ENCODE data around the gene MYOG. TPM values are rescaled to one million over a fixed set of nuclear protein-coding genes. Genes with fewer than 3 reads are reported as not detected.

MYOG gene
- total RNA-seq, 2 experiments from 2014 or later: not detected

DNA sequence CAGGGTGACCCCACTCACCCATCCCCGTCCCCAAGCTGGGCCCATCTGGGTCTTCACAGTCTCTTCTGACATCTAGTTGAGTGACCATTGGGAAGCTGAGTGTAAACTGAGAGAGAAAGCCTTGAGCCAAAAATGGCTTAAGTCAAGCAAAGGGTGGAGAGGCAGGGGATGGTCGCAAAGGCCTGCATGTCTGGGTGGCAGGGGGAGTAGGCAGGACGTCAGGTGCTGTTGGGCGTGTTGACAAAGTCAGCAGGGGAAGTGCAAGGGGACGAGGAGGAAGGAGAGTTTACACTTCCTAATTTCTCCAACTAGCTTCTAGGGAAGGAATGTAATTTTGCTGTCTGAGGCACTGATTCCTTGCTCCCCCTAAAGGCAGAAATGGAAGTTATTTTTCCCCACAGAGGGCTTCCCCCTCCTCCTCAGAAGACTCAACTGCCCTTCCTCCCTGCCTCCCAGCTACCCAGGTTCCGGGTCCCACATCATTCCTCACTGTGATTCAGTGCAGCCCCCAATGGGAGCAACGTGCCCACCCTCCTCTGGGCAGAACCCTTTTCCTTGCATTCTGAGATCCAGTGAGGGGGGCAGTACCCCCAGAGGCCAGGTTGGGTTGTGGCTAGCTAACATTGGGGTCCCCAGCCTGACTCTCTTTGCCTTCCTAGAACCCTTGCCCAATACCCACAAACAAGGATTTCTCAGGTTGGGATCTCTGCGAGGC, 40.5 kb upstream of the MYOG start:
- no peaks in the 10 kb centered on the region for H3K36me3 Mint-ChIP-seq (ENCODE audit: low read depth)

DNA sequence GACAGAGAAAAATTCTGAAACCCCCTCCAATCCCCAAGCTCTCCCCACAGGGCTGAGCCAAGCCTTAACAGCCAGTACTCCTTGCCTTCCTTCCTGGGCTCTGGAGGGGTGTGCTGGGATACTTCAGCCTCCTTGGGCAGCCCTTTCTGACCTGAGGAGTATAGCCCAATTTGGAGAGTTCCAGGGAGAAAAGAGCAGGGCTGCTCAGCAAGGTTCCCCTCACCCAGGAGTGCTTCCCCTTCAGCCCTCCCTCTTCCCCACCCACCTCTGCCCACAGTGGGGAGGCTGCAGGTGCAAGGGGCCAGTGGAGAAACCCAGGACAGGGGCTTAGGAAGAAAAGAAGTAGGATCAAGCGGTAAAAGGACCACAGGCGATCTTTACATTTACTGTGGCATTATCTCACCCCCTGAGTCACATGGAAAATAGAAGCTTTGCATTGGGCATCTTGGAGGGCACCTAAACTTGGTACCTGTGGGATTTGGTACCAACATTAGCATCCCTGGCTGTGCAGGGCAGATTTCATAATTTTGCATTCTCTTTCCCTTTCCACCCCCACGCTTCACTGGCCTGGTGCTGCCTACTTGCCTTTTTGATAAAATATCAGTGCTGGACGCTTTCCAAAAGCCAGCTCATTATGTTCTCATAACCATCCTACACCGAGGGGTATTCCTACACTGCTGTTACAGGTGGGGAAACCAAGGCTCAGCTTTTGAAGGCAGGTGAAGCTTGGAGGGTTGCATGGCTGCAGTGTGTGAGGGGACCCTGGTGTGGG, 38.9 kb upstream of the MYOG start:
- H3K27me3 Mint-ChIP-seq: peaks cover 62% of the 10 kb centered on the region
- H3K4me3 Mint-ChIP-seq: no peak overlapping the region
- DNase-seq: no peak
- no peak overlapping the region for H3K27ac Mint-ChIP-seq
- H3K36me3 Mint-ChIP-seq (ENCODE audit: low read depth): no peaks in the 10 kb centered on the region
- no peaks in the 10 kb centered on the region for H3K9me3 Mint-ChIP-seq (ENCODE audit: low read depth)
- intact Hi-C loops (cut with DNase I, micrococcal nuclease): no loop called here
- CTCF ChIA-PET: interaction anchor here (0.6 to 1.4 kb wide), 2 partner anchors 24 to 44 kb away, joined by 3 to 4 read pairs; no protein-coding TSS in a partner anchor
- POLR2A ChIA-PET: no interaction called here
- H3K4me1 Mint-ChIP-seq: peaks cover 9% of the 10 kb centered on the region
- ATAC-seq: no peak

More for the DNA sequence above, 40.5 kb upstream of the MYOG start:
- CTCF ChIA-PET: interaction anchor here (0.7 to 2.2 kb wide), 6 partner anchors 9 to 469 kb away, joined by 3 to 5 read pairs (median 3); no protein-coding TSS in a partner anchor
- H3K27ac Mint-ChIP-seq: no peak overlapping the region
- ATAC-seq (no peak), DNase-seq (no peak)
- POLR2A ChIA-PET: no interaction called here
- H3K27me3 Mint-ChIP-seq: peaks cover 52% of the 10 kb centered on the region
- H3K9me3 Mint-ChIP-seq (ENCODE audit: low read depth): no peaks in the 10 kb centered on the region
- intact Hi-C loops (cut with DNase I, micrococcal nuclease): no loop called here
- H3K4me1 Mint-ChIP-seq: peaks cover 9% of the 10 kb centered on the region
- no peak overlapping the region for H3K4me3 Mint-ChIP-seq

DNA sequence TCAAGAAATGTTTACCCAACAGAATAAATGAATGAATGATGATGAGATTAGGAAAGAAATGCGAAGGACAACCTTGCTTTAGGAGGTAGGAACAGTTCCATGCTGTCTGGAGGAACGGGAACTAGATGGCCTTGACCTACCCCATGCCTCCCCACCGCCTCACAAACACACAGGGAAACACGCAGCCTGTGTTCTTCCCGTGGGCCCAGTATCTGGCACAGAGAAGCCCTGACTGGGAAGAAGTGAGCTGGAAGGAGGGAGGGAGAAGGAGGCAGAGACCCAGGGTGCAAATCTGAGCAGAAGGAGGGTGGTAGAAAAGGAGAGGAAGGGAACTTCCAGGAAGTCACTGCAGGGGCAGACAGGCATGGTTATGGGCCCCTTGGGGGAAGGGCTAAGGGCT, 38.2 kb upstream of the MYOG start:
- ATAC-seq: no peak

DNA sequence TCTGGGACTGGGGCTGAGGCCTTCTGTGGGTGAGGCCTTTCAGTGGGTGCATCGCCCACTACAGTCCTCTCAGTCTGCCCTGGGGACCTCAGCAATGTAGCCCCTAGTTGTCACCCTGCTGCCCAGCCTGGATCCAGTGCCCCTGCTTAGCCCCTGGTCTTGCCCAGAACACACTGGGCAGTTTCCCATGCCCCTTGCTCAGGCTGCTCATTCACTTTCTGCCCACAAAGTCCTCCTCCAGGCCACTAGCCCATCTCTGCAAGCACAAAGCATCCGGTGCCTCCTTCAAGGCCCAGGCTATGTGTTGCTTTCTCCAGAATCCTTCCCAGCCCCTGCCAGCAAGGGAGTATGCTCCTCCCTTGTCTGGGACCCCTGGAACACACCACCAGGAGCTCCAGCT, 36.3 kb upstream of the MYOG start:
- H3K4me3 Mint-ChIP-seq: no peak overlapping the region
- H3K9me3 Mint-ChIP-seq (ENCODE audit: low read depth): no peaks in the 10 kb centered on the region
- H3K27ac Mint-ChIP-seq: no peak overlapping the region
- H3K36me3 Mint-ChIP-seq (ENCODE audit: low read depth): no peaks in the 10 kb centered on the region
- peaks cover 6% of the 10 kb centered on the region for H3K4me1 Mint-ChIP-seq
- POLR2A ChIA-PET: no interaction called here
- no peak for DNase-seq
- CTCF ChIA-PET: interaction anchor here (1.3 kb wide), 1 partner anchor 82 kb away, joined by 5 read pairs; no protein-coding TSS in a partner anchor
- peaks cover 55% of the 10 kb centered on the region for H3K27me3 Mint-ChIP-seq
- ATAC-seq: no peak
- intact Hi-C loops (cut with DNase I, micrococcal nuclease): no loop called here

More for the DNA sequence above, 38.2 kb upstream of the MYOG start:
- Mint-ChIP-seq H3K4me3 (no peak overlapping the region), H3K9me3 (ENCODE audit: low read depth) (no peaks in the 10 kb centered on the region), H3K4me1 (peaks cover 9% of the 10 kb centered on the region), H3K27ac (no peak overlapping the region), H3K36me3 (ENCODE audit: low read depth) (no peaks in the 10 kb centered on the region), H3K27me3 (peaks cover 55% of the 10 kb centered on the region)
- DNase-seq: no peak
- ChIA-PET POLR2A (no interaction called here), CTCF (no interaction called here)
- intact Hi-C loops (cut with DNase I, micrococcal nuclease): no loop called here

DNA sequence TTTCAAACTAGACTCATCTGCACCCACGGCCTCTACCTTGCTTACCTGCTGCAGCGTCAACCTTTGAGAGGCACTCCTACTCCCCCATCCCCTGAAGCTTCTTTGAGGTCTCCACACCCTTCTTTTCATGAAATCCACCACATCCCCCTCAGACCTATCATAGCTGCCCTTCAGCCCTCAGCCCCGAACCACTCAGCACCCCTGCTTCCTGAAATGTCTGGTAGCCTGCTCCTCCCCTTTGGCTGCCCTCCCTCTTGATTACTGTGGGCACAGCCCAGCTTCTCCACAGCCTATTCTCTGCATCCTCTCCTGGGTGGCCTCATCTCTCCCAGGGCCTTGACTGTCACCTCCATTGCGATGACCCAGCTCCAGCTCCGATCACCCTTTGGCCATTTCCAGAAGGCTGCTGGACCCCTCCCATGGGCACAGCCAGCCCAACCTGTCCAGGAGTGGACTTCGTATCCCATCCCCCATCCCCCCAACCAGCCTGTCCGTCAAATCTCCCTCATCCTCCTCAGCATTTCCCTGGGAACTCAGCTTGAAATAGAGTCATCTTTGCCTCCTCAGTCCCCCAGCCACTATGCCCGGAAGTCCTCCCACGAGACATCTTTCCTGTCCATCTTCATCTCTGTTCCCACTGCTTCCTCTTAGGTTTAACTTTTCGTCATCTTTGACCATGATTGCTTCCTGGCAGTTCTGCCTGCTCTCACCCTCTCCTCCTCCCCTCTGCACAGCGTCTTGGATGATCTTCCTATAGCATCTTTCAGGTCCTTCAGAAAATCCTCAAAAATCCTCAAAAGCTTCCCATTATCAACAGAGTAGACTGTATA, 35.6 kb upstream of the MYOG start:
- Mint-ChIP-seq H3K27ac (no peak overlapping the region), H3K9me3 (ENCODE audit: low read depth) (no peaks in the 10 kb centered on the region), H3K4me3 (no peak overlapping the region), H3K36me3 (ENCODE audit: low read depth) (no peaks in the 10 kb centered on the region), H3K4me1 (peaks cover 2% of the 10 kb centered on the region), H3K27me3 (peaks cover 52% of the 10 kb centered on the region)
- ChIA-PET POLR2A (interaction anchor here (0.6 kb wide), 1 partner anchor 194 kb away, joined by 3 read pairs; no protein-coding TSS in a partner anchor), CTCF (interaction anchor here (0.6 to 1.5 kb wide), 4 partner anchors 11 to 116 kb away, joined by 3 to 4 read pairs (median 4); no protein-coding TSS in a partner anchor)
- DNase-seq (no peak), ATAC-seq (no peak)
- intact Hi-C loops (cut with DNase I, micrococcal nuclease): no loop called here

DNA sequence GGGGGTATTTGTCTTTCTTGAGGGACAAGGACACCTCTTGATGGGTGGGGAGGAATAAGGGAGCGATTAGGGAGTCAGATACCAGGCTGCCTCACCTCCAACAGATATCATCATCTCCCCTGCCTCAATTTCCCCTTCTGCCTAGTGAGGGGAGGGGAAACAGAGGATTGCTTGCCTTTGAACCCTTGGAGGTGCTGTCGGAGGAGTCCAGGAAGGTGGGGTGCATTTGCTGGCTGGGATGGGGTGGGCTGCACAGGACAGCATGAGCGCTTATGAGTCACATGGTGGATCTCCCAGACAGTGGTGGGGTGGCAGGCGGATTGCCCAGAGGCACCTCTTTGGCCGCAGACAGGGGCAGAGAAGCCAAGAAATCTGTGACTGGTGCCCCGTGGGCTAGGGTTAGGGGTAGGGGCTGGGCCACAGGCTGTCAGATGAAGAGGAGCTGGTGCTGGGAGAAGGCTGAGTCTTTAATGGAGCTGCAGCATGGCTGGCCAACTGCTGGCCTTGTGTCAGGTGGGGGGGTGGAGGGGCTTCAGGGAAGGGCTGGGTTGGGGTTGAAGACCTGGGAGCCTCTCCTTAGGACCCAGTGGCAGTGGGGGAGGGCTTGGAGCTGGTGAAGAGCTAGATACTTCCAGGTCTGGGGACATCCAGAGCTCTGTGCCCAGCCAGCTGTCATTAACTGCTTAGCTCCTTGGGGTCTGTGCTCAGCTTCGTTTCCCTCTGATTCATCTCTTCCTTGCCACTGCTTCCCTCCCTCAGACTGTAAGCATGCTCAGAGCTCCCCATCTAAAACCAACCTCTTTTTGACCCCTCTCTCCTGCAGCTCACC, 34.7 kb upstream of the MYOG start:
- no peak overlapping the region for H3K4me3 Mint-ChIP-seq
- POLR2A ChIA-PET: interaction anchor here (0.6 kb wide), 1 partner anchor 193 kb away, joined by 3 read pairs; no protein-coding TSS in a partner anchor

DNA sequence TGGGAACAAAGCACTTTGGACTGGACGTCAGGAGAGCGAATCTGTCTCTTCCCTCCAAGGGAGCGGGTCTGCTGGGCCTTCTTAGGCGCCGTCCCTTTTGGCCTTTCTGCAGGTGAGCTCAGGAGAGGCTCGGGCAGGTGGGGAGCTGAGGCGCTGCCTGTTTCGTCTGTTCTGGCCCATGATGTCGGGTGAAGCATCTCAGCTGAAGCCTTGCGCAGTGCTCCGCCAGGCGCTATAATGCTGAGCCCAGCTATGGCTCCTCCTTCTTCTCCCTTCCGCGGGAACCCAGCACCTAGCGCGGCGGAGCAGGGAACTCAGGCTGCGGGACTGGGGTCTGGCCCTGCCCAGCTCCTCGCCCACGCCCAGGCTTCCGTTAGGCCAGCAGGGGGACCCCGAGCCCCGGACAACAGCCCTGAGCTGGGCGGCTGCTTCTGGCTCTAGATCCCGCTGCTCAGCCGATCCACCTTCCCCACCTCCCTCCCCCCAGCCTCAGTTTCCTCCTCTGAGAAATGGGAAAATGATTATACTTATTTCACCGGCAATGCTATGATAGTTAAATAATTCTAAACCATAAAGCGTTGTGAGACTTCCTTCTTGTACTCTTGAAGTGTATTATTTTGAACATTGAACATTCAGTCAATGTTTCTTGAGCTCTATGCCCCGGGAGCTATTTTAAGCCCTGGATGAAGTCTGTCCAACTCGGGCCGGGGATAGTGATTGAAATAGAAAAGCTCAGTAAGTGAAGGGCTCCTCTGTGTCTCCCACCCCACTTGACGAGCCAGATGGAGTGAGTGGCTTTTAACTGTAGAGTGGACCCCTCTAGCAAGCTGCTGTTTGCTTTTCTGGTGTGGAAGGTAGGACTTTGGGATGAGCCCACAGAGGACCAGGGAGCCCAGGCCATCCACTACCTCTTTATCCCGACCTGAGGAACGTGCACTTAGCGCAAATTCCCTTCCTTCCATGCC, 32.1 kb upstream of the MYOG start:
- intact Hi-C loops (cut with DNase I, micrococcal nuclease): loop anchor here in 1 of 2 experiments (1.0 to 2.0 kb wide), 2 partner anchors 55 to 98 kb away; no protein-coding TSS in a partner anchor
- ChIA-PET CTCF (interaction anchor here (0.6 to 2.2 kb wide), 14 partner anchors 9 to 964 kb away, joined by 3 to 23 read pairs (median 4); partner anchors contain the start of gene ADORA1), POLR2A (interaction anchor here (1.0 kb wide), 1 partner anchor 16 kb away, joined by 4 read pairs; no protein-coding TSS in a partner anchor)
- no peak overlapping the region for H3K4me3 Mint-ChIP-seq
- ATAC-seq (peak; percentile 65), DNase-seq (peak; percentile 73)
- H3K9me3 Mint-ChIP-seq (ENCODE audit: low read depth): no peaks in the 10 kb centered on the region
- H3K27me3 Mint-ChIP-seq: peaks cover 38% of the 10 kb centered on the region
- H3K27ac Mint-ChIP-seq: no peak overlapping the region
- no peaks in the 10 kb centered on the region for H3K36me3 Mint-ChIP-seq (ENCODE audit: low read depth)
- peaks cover 2% of the 10 kb centered on the region for H3K4me1 Mint-ChIP-seq

More for the DNA sequence above, 34.7 kb upstream of the MYOG start:
- CTCF ChIA-PET: interaction anchor here (0.6 to 1.5 kb wide), 5 partner anchors 10 to 117 kb away, joined by 3 to 4 read pairs (median 3); no protein-coding TSS in a partner anchor
- Mint-ChIP-seq H3K36me3 (ENCODE audit: low read depth) (no peaks in the 10 kb centered on the region), H3K27ac (no peak overlapping the region), H3K9me3 (ENCODE audit: low read depth) (no peaks in the 10 kb centered on the region), H3K27me3 (peaks cover 50% of the 10 kb centered on the region), H3K4me1 (peaks cover 2% of the 10 kb centered on the region)
- no peak for DNase-seq
- ATAC-seq: no peak
- intact Hi-C loops (cut with DNase I, micrococcal nuclease): no loop called here

DNA sequence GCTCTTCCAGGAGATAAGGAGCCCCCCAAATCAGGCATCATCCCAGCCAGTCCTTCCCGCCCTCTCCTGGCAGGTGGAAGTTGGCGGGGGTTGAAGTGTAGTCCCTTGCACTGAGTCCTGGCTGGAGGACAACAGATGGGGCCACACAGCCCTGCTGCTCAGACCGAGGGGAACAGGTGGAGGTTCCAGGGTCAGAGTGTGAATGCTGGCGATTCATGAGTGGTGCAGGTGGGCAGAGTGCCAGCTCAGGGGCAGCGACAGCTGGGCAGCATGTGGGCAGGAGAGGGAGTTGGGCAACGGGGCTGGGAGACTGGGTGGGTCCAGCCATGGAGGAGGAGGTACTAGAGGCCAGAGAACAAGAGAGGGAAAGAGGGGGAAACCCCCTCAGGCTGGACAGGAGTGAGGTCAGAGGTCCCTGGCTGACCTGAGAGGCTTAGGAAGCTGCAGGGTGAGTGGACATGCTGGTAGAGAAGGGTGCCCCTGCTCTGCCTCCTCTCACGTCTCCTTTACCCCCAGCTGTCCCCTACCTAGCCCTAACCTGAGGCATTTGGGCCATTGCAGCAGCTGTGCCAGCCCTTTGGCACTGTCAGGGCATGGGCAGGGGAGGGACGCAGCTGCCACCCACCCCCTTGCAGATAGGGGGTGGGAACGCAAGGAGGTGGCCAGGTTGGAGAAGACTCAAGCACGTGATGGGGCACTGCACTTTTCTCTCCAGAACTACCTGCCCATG, 30.4 kb upstream of the MYOG start:
- H3K27me3 Mint-ChIP-seq: peaks cover 31% of the 10 kb centered on the region
- intact Hi-C loops (cut with DNase I, micrococcal nuclease): loop anchor here in 1 of 2 experiments (2.0 kb wide), 1 partner anchor 57 kb away; no protein-coding TSS in a partner anchor
- no peaks in the 10 kb centered on the region for H3K36me3 Mint-ChIP-seq (ENCODE audit: low read depth)
- no peak overlapping the region for H3K27ac Mint-ChIP-seq
- CTCF ChIA-PET: interaction anchor here (0.6 to 2.2 kb wide), 4 partner anchors 57 to 155 kb away, joined by 3 to 6 read pairs (median 4); no protein-coding TSS in a partner anchor
- peaks cover 2% of the 10 kb centered on the region for H3K4me1 Mint-ChIP-seq
- ATAC-seq: no peak
- H3K9me3 Mint-ChIP-seq (ENCODE audit: low read depth): no peaks in the 10 kb centered on the region
- DNase-seq: no peak
- POLR2A ChIA-PET: no interaction called here
- H3K4me3 Mint-ChIP-seq: no peak overlapping the region

DNA sequence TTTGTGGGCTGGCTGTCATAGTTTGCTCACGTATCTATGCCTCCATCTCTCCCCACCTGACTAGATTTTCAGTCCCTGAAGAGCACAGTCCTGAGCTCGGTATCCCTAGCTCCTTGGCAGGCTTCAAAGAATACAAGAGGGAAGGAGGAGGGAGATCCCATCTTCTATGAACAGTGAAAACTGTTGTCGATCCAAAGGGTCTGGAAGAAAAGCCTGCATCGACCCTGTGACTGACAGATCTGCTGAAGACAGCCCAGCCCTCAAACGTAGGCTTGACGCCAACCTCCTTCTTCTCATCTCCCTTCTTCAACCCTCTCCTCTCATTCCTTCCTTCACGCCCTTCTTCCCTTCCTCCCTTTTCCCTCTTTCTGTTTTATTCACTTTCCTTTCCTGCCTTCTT, 28.4 kb upstream of the MYOG start:
- H3K9me3 Mint-ChIP-seq (ENCODE audit: low read depth): no peaks in the 10 kb centered on the region
- no peaks in the 10 kb centered on the region for H3K36me3 Mint-ChIP-seq (ENCODE audit: low read depth)
- H3K27me3 Mint-ChIP-seq: peaks cover 28% of the 10 kb centered on the region
- H3K4me1 Mint-ChIP-seq: peaks cover 2% of the 10 kb centered on the region
- no peak for ATAC-seq
- DNase-seq: no peak
- ChIA-PET POLR2A (no interaction called here), CTCF (interaction anchor here (0.7 kb wide), 3 partner anchors 102 to 719 kb away, joined by 3 read pairs; no protein-coding TSS in a partner anchor)
- intact Hi-C loops (cut with DNase I, micrococcal nuclease): no loop called here
- H3K4me3 Mint-ChIP-seq: no peak overlapping the region
- H3K27ac Mint-ChIP-seq: no peak overlapping the region

All from activated CD4-positive, alpha-beta T cell treated with anti-CD3 and anti-CD28 coated beads for 36 hours (primary cell).